NCI-H2029 (cell line): ENCODE data around the gene PLCB3.

Experiments
- DNase-seq: peaks from one replicate; lab custom pipeline; 2025; lab: John Stamatoyannopoulos, UW

The PLCB3 gene

DNA sequence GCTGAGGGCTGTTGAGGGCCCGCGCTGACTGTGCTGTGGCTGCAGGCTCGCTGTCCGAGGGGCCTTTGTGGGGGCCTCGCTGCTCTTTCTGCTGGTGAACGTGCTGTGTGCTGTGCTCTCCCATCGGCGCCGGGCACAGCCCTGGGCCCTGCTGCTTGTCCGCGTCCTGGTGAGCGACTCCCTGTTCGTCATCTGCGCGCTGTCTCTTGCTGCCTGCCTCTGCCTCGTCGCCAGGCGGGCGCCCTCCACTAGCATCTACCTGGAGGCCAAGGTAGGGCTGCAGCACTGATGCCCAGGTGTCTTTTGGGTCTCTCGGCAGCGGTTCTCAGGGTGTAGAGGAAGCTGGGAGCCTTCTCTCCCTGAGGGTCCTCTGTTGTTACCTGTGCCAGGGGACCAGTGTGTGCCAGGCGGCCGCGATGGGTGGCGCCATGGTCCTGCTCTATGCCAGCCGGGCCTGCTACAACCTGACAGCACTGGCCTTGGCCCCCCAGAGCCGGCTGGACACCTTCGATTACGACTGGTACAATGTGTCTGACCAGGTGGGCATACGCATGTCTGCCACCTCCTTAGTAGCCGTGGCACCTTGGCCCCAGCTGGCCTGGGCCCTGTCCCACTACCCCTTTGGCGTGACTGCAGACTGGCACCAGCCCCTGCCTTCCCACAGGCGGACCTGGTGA is 36.5 kb downstream of the PLCB3 start:
- no peak for DNase-seq

DNA sequence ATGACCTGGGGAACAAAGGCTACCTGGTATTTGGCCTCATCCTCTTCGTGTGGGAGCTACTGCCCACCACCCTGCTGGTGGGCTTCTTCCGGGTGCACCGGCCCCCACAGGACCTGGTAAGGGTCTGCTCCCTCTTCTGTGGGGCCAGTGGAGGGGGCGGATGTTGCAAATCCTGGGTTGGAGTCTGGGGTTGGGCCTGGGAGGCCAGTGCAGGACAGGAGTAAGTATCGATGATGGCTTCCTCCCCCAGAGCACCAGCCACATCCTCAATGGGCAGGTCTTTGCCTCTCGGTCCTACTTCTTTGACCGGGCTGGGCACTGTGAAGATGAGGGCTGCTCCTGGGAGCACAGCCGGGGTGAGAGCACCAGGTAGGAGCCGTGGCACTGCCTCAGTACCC is 37.0 kb downstream of the PLCB3 start:
- no peak for DNase-seq

DNA sequence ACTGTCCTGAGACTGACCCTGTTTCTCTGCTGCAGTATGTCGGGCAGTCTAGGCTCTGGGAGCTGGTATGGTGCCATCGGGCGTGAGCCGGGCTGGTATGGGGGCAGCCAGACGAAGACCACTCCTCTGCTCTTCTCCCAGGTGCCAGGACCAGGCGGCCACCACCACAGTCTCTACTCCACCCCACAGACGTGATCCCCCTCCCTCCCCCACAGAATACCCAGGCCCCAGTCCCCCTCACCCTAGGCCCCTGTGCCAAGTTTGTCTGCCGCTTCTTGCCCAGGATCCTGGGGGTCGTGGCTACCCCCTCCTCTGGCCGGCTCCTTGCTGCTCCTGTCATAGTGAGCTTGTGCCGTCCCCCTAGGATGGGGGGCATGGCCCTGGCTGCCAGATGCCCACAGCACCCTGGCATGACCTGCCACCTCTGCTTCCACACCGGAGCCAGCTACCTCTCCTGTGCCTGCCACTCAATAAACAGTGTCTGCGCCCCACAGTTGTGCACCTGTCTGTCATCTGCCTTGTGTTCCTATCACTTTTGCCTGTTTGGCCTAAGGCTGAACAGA is 37.8 kb downstream of the PLCB3 start:
- DNase-seq = no peak

DNA sequence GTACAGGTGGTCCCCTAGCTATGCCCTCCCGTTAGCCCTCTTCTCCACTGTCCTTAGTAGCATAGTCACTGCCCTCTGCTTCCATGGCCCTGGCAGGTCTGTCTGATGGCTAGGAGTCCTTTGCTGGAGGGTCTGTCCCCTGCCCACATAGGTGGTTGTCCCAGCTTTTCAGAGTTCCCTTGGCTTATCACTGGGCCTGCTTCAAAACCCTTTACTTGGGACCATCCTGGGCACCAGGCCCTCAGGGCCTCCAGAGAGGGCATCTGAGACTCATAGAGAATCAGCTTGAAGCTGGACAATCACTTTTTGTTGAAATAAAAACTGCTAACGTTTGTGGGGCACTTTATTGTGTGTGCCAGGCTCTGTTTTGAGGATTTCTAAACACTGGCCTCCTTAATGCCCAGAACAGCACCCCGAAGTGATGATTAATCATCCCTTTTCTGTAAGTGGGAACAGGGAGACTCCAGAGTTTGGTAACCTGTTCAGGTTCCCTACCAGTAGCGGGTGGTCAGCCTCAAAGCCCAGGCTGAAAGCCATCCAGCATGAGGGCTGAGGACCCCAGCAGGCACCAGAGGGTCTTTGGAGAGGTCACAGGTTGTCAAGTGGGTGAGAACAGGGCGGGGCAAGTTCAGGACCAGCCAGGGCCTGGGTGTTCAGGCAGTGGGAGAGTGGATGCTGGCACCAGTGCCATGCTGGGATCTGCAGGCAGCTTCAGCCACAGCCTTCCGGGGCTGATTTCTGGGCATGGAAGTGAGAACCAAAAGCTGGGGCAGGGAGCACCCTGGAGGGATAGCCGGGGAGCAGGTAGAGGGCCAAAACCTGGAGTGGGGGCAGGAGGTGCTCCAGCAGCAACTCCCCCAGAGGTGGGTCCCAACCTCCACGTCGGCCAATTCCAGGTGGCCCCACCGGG is 39.3 kb downstream of the PLCB3 start:
- no peak for DNase-seq

DNA sequence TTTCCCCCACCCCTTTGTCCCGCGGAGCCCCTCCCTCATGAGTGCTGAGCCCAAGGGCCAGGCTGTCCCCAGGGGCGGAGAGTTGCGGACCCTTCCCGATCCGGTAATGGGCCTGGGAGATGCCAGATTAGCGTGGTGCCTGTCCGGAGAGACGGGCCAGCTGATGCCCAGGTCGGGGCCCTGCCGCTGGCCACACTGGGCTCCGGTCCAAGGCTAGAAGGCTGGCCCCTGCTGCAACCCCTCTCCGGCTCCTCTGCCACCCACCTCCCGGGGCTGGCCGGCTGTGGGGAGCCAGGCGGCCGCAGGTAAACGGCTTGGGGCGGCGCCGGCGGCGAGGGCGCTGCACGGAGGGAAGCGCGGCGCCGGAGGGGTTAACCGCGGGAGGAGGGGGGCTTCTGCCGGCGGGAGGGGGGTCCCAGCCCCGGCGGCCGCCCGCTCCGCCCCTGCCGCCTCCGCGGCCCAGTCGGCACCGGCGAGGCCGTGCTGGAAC is 40.0 kb downstream of the PLCB3 start, which contains the start of gene KCNK4:
Gene KCNK4 (plus strand): TSS at position 41 of the 490 bp plus-strand sequence. CDS start 1,717 bp downstream, outside the sequence.
- DNase-seq = no peak

DNA sequence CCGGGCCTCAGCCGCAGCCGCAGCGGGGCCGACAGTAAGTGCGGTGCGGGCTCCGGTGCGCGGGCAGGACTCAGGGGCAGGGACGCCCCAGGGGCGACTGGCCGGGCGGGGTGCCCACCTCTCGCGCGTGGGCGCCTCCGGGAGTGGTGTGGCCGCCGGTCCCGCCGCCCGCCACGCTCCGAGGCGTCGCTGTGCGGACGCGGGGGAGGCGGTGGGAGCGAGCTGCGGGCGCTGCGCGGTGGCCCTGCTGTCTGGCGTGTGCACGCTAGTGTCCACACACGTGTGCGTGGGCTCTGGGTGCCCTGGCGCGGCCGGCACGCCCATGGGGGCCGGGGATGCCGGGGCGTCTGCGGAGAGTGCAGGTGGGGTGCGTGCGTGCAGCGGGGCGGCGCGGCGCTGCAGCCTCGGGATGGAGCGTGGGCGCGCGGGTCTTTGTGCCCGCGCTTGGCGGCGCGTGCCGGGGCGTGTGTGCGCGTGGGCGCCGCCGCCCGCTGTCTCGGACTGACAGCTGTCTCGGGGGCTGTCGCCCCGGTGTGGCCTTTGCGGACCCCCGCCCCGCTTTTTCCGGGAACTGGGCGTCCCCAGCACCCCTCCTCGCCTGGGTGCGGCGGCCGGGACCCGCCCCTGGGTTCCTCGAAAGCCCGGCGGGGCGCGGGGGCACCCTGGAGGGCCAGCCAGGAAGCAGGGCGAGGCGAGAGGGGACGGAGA is 40.6 kb downstream of the PLCB3 start:
- no peak for DNase-seq

DNA sequence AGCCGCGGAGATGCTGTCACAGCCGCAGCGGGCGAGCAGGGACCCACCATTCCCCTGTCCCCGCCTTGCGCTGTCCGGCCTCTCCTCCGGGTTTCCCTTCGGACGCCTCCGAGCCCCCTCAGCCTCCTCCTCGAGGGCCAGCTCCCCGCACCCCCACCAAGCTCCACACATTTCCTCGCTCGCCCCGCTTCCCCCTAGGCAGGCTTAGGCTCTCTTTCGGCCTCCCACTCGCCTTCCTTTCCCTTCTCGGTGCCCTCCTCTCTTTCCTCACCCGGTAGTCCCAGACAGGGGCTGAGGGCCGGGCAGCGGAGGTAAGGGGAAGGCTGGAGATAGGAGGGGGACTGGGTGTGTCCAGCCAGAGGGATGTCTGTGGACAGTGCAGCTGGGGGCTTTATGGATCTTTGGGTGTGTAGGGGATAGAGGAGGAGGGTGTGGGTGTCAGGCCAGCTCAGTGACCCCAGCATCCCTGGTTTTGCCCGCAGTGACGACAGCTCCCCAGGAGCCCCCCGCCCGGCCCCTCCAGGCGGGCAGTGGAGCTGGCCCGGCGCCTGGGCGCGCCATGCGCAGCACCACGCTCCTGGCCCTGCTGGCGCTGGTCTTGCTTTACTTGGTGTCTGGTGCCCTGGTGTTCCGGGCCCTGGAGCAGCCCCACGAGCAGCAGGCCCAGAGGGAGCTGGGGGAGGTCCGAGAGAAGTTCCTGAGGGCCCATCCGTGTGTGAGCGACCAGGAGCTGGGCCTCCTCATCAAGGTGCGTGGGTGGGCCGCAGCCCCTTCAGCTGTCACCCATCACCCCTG is 41.3 kb downstream of the PLCB3 start:
- DNase-seq = no peak

DNA sequence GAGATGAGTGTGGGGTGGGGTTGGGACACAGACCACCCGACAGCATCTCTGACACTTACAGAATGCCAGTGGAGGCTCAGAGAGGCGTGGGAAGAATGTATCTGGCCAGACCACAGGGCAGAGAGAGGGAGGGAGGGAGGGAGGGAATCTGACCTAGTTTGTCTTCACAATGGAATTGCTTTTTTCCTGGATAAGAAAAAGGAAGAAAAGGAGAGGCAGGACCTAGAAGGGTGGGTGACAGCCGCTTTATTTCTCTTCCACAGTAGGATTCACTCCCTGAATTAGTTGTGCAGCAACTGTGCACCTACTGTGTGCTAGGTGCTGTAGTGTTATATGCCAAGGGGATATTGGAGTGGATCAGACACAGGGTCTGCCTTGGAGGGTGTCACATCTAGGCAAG is 43.4 kb downstream of the PLCB3 start:
- DNase-seq = no peak

DNA sequence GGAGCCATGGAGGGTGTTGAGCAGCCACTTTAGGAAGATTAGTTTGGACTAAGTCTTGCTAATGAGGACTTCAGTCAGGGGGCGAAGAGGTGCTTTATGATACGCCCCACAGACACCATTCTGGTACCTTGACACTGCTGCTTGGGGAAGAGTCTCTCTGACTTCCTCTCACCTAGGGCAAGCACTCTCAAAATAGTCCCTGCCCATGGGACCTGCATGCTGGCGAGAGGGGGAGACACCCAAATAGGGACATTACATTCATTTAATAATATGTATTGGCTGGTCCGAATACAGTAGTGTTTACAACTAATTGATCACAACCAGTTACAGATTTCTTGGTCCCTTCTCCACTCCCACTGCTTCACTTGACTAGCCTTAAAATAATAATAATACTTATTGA is 44.4 kb downstream of the PLCB3 start:
- DNase-seq = no peak

DNA sequence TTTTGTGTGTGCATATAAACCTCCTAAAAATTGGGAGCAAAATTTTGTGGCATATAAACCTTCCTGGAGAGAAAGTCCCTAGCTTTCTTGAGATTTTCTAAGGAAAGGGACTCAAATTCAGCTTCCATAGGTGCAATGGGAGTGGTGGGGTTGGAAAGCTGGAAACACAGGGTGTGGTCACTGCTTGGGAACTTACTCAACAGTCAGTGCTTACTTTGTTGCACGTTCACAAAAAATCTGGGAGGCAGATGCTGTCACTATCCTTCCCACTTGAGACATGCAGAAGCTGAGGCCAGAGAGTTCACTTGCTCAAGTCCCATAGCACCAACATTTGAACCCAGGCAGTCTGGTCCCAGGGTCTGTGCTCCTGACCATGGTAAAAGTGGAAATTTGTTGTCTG is 44.9 kb downstream of the PLCB3 start:
- no peak for DNase-seq

DNA sequence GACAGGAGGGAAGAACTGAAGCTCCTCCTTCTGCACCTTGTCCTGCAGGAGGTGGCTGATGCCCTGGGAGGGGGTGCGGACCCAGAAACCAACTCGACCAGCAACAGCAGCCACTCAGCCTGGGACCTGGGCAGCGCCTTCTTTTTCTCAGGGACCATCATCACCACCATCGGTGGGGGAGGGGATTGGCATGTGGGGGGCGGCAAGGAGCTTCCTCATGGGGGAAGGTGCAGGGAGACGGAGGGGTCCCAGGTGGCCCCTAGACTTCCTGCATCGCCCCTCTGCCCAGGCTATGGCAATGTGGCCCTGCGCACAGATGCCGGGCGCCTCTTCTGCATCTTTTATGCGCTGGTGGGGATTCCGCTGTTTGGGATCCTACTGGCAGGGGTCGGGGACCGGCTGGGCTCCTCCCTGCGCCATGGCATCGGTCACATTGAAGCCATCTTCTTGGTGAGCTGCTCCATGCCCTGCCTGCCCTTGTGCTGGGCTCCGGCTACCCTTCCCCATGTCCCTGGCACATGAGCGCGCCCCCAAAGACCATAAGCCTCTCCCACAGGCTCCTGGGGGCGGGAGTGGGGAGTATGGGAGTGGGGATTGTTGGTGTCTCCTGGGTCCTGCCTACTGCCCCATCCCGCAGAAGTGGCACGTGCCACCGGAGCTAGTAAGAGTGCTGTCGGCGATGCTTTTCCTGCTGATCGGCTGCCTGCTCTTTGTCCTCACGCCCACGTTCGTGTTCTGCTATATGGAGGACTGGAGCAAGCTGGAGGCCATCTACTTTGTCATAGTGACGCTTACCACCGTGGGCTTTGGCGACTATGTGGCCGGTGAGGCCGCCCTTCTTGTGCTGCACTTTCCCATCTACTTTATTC is 45.7 kb downstream of the PLCB3 start:
- no peak for DNase-seq

DNA sequence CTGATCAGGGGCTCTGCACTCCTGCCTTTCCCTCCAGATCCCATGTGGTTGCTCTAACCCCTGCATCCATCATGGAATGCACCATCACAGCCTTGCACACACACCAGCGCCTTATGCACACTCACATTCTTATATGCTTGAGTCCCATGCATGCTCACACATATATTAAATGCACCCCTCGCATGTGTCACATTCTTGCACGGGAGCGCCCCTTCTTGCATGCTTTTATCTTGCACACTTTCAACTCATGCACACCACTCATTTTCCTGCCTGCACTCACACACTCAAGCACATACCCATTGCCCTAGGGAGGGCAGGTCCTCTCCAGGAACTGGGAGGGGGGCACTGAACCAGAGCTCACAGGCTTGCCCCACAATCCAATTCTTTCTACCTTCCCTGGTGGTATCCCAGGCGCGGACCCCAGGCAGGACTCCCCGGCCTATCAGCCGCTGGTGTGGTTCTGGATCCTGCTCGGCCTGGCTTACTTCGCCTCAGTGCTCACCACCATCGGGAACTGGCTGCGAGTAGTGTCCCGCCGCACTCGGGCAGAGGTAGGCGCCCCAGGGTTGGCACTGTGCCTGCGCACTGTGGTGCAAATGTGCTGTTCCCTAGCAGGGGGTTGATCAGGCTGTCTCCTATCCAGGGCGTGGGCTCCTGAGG is 46.5 kb downstream of the PLCB3 start:
- no peak for DNase-seq

DNA sequence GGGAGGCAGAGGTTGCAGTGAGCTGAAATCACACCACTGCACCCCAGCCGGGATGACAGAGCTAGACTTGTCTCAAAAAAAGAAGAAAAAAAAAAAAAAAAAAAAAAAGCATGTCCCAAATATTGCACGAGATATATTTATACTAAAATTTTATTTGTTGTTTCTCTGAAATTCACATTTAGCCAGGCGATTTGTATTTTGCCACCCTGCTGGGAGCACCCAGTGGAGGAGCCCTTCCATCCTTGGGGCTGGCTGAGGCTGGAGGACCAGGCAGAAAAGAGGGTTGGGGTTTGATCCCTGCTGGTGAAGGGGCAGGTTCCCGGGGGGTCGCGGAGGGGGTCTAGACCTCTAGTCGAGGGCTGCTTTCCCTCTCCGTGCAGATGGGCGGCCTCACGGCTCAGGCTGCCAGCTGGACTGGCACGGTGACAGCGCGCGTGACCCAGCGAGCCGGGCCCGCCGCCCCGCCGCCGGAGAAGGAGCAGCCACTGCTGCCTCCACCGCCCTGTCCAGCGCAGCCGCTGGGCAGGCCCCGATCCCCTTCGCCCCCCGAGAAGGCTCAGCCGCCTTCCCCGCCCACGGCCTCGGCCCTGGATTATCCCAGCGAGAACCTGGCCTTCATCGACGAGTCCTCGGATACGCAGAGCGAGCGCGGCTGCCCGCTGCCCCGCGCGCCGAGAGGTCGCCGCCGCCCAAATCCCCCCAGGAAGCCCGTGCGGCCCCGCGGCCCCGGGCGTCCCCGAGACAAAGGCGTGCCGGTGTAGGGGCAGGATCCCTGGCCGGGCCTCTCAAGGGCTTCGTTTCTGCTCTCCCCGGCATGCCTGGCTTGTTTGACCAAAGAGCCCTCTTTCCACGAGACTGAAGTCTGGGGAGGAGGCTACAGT is 47.9 kb downstream of the PLCB3 start:
- no peak for DNase-seq

DNA sequence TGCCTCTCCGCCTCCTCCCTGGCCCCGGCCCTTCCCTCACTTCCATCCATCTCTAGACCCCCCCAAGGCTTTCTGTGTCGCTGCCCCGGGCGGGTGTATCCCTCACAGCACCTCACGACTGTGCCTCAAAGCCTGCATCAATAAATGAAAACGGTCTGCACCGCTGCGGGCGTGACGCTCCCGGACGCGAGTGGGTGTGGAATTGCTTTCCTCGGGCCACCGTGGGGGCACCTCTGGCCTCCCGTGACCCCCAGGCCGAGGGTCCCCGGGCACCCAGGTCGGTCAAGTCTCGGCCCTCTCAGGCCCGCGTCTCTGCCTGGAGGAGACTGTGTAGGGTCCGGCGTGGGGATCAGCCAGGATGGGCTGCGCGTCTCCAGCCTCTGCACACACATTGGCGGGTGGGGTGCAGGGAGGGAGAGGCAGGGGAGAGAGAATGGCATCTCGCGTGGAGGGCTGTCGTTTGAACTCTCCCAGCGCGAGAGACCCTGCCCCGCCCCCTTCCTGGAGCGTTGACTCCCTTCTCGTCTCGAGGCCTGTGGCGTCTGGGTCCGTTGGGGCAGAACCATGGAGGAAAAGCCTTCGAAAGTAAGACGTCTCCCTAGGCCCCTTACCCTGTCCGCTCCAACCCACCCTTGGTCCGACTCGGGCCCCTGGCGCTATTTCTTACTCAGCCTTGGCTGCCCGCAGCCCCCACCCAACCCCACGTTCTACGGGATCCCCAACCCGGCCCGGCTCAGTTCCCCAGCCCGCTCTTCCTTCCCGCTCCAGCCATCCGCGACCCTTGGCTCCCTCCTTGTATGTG is 48.7 kb downstream of the PLCB3 start, which contains the start of gene CATSPERZ:
Gene CATSPERZ (plus strand): TSS at position 512 of the 802 bp plus-strand sequence. CDS start 53 bp downstream, at position 565.
- no peak for DNase-seq

DNA sequence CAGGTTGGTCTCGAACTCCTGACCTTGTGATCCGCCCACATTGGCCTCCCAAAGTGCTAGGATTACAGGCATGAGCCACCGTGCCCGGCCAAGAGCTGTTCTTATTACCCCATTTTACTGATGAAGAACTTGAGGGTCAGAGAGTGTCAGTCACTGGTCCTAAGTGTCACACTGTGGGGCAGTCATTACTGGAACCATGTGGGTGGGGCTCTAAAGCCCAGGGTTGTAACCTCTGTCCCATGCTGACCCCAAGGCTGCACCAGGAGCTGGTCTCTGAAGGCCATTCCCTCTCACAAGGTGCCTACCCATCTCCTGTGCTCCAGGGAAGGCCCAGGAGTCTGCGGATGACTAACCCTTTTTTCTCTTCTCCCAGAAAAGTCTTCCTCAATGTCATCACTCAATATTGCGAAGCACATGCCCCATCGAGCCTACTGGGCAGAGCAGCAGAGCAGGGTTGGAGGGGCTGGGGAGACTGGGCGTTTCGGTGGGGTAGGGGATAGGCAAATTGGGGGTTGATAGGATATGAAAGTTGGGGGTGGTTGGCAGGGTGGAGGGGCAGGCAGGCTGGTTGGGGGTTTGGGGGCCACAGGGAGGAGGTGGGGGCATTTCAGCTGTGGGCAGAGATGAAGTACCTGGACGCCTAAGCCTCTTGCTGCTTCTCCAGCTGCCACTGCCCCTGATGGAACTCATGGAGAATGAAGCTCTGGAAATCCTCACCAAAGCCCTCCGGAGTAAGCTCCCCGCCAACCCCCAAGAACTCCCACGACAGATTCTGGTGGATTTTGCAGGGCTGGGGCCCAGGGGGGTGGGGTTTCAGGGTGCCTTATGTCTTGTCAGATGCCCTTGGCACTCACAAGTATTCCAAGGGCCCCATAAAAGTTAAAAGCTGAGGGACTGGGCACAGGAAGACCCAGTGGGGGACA is 52.0 kb downstream of the PLCB3 start:
- DNase-seq = no peak

DNA sequence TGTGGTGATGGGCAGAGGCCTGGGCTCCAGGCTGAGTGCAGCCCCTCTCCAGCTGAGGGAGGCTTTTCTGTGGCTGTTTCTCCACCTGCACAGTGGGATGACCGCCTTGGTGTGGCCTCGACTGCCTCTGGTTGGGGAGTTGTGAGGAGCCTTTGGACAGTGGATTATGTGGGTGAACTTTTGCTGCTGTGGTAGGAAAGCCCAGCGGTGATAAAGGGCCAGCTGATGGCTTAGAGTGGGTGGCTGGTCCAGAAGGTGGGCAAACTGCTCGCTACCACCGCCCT is 52.6 kb downstream of the PLCB3 start:
- no peak for DNase-seq
